Measurements from ENCODE around the gene PKP2.

DNA sequence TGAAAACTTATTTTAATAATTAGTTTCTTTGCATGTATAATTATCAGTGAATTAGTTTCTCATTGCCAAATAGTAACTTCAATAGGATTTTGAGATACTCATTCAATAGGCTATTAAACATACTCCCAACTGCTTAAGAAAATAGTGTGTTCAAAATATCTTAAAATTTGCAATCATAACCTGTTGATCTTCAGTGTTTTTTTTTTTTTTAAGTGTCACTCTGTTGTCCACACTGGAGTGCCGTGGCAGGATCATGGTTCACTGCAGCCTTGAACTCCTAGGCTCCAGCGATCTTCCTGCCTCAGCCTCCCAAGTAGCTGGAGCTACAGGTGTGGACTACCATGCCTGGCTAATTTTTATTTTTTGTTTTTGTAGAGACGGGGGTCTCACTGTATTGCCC is 139.4 kb downstream of the PKP2 start:
- TF ChIP-seq, protein P1, sequence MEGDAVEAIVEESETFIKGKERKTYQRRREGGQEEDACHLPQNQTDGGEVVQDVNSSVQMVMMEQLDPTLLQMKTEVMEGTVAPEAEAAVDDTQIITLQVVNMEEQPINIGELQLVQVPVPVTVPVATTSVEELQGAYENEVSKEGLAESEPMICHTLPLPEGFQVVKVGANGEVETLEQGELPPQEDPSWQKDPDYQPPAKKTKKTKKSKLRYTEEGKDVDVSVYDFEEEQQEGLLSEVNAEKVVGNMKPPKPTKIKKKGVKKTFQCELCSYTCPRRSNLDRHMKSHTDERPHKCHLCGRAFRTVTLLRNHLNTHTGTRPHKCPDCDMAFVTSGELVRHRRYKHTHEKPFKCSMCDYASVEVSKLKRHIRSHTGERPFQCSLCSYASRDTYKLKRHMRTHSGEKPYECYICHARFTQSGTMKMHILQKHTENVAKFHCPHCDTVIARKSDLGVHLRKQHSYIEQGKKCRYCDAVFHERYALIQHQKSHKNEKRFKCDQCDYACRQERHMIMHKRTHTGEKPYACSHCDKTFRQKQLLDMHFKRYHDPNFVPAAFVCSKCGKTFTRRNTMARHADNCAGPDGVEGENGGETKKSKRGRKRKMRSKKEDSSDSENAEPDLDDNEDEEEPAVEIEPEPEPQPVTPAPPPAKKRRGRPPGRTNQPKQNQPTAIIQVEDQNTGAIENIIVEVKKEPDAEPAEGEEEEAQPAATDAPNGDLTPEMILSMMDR (conservative IDR thresholded peaks at IDR 0.05 in 1 of 2, IDR thresholded peaks at IDR 0.05 in 1 of 2; ENCODE audit: low read depth in 1 of 2, low read length in 2 of 2) = no peak
- no peak for TF ChIP-seq EZH2 (IDR thresholded peaks at IDR 0.05; ENCODE audit: low read length, missing control alignments)

Measured in fibroblast of lung (primary cell).